Keratinocyte (primary cell): Measurements from ENCODE around the gene CLK1. TPM values are rescaled to one million over a fixed set of nuclear protein-coding genes. Genes with fewer than 3 reads are reported as not detected.

Experiments
- DNase-seq: peaks from one replicate; pipeline ENCODE4 v3.0.0-alpha.2; 2011; ENCODE audit warnings: low read depth, missing footprints, low spot score
- FAIRE-seq: peaks from 2 replicates; lab custom pipeline; 2011; peaks lifted over from hg19 to GRCh38; lab: Jason Lieb, UNC
- H2AFZ ChIP-seq: 2 replicates; pipeline ENCODE4 v1.6.0; 2012; ENCODE audit warnings: low read length, control low read depth, inconsistent platforms; ENCODE audit not compliant: control insufficient read depth
- H3K27ac ChIP-seq: 2 replicates; pipeline ENCODE4 v1.5.1; 2011; ENCODE audit warnings: low read length; ENCODE audit not compliant: control insufficient read depth, insufficient read depth
- H3K27me3 ChIP-seq: 3 replicates; pipeline ENCODE4 v1.6.0; 2011; ENCODE audit warnings: low read length; ENCODE audit not compliant: control insufficient read depth, insufficient read depth; ENCODE audit errors: extremely low read depth
- H3K36me3 ChIP-seq, 2 experiments: 2 replicates in 1 of 2; 3 replicates in 1 of 2; pipeline ENCODE4 v1.5.1; 2011; ENCODE audit warnings: low read length in 2 of 2, mild to moderate bottlenecking in 1 of 2; ENCODE audit not compliant: control insufficient read depth in 2 of 2, insufficient read depth in 2 of 2; ENCODE audit errors: extremely low read depth in 1 of 2
- H3K4me1 ChIP-seq: 3 replicates; pipeline ENCODE4 v1.5.1; 2011; ENCODE audit warnings: low read length; ENCODE audit not compliant: control insufficient read depth, insufficient read depth; ENCODE audit errors: extremely low read depth
- H3K4me2 ChIP-seq: 3 replicates; pipeline ENCODE4 v1.6.0; 2011; ENCODE audit warnings: low read depth, low read length; ENCODE audit not compliant: control insufficient read depth, insufficient read depth; ENCODE audit errors: extremely low read depth
- H3K4me3 ChIP-seq, 3 experiments: fragments of 200-600 bp in 1 of 3; sonication (generic) in 1 of 3; 2 replicates in 2 of 3; 3 replicates in 1 of 3; pipeline ENCODE4 v1.5.1; 2011 to 2016; ENCODE audit warnings: low read length in 3 of 3, mild to moderate bottlenecking in 3 of 3, control low read depth in 2 of 3, inconsistent platforms in 1 of 3, low read depth in 1 of 3, mixed read lengths in 1 of 3, mixed run types in 1 of 3, moderate library complexity in 1 of 3; ENCODE audit not compliant: control insufficient read depth in 2 of 3, insufficient read depth in 2 of 3; ENCODE audit errors: extremely low read depth in 1 of 3
- H3K79me2 ChIP-seq: 2 replicates; pipeline ENCODE4 v1.6.0; 2012; ENCODE audit warnings: low read length; ENCODE audit not compliant: control insufficient read depth, insufficient read depth
- H3K9ac ChIP-seq: 3 replicates; pipeline ENCODE4 v1.6.0; 2011; ENCODE audit warnings: low read length; ENCODE audit not compliant: control insufficient read depth, insufficient read depth; ENCODE audit errors: extremely low read depth
- H3K9me1 ChIP-seq: 3 replicates; pipeline ENCODE4 v1.6.0; 2011; ENCODE audit warnings: low read length; ENCODE audit not compliant: control insufficient read depth, insufficient read depth; ENCODE audit errors: extremely low read depth
- H3K9me3 ChIP-seq: 2 replicates; pipeline ENCODE4 v1.5.1; 2012; ENCODE audit warnings: low read depth, low read length; ENCODE audit not compliant: control insufficient read depth
- H4K20me1 ChIP-seq: 3 replicates; pipeline ENCODE4 v1.6.0; 2011; ENCODE audit warnings: low read length; ENCODE audit not compliant: control insufficient read depth, insufficient read depth; ENCODE audit errors: extremely low read depth
- EZH2 ChIP-seq: IDR thresholded peaks from one replicate; pipeline ENCODE4 v1.6.1; 2012; ENCODE audit warnings: inconsistent platforms, mild to moderate bottlenecking, low read length, moderate library complexity
- dilution Hi-C: fragments of 300-500 bp; cut with MboI; formaldehyde crosslinking; loops from one replicate; pipeline ENCODE4 v1.7.0; 2020; ENCODE audit warnings: low sequenced_read_pairs; ENCODE audit not compliant: extremely low pct_ligation_motif_present
- polyA plus RNA-seq, 5 experiments: library from polyadenylated mRNA; depleted of rRNA in 3 of 5; stranded (reverse) in 3 of 5; stranded (forward) in 1 of 5; unstranded in 1 of 5; fragments of >200 nt; gene quantifications; 1 replicate in 1 of 5; 2 replicates in 3 of 5; 3 replicates in 1 of 5; pipeline versions ENCODE4 v1.2.1 to v1.2.3, GENCODE V29; 2011 to 2012; ENCODE audit warnings: missing spikeins in 2 of 5, low read depth in 1 of 5, low replicate concordance in 1 of 5
- TF ChIP-seq, protein P1 (sequence below), 3 experiments: IDR thresholded peaks in 1 of 3; conservative IDR thresholded peaks in 1 of 3; optimal IDR thresholded peaks in 1 of 3; 2 replicates in 2 of 3; 3 replicates in 1 of 3; pipeline versions ENCODE3 to v1.5.1; 2011; ENCODE audit warnings: low read length in 3 of 3, mild to moderate bottlenecking in 3 of 3, moderate library complexity in 2 of 3, control low read depth in 1 of 3, inconsistent platforms in 1 of 3; ENCODE audit not compliant: insufficient read depth in 2 of 3; ENCODE audit errors: extremely low read depth in 1 of 3

Gene CLK1
- polyA plus RNA-seq, 1 donor (not counting 4 experiments of a cell fraction or from before 2014, with no cell fraction given) = 70.4 TPM

DNA sequence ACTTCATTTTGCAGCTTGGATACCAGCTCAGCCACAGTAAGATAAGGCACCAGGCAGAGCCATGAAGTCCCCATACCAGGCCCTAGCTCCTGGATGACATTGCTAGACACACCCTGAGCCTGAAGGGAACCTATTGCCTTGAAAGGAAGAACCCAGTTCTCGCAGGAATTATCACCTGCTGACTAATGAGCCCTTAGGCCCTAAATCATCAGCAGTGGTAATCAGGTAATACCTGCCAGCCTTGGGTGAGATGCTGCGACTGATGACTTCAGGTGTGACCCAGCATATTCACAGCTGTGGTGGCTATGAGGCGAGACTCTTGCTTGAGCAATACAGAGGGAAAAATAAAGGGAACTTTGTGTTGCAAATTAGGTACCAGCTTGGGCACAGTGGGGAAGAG is 24.9 kb downstream of the CLK1 start:
- Histone ChIP-seq H4K20me1 (no peaks in the 10 kb centered on the region), H3K9me1 (no peaks in the 10 kb centered on the region), H3K9me3 (peaks cover 2% of the 10 kb centered on the region), H3K27me3 (no peaks in the 10 kb centered on the region), H3K4me1 (peaks cover 7% of the 10 kb centered on the region), H3K4me2 (no peak overlapping the region), H2AFZ (no peak overlapping the region), H3K79me2 (no peaks in the 10 kb centered on the region), H3K4me3 (no peak overlapping the region), H3K36me3 (no peaks in the 10 kb centered on the region), H3K27ac (no peak overlapping the region), H3K9ac (no peak overlapping the region)
- no peak for DNase-seq
- no peak for TF ChIP-seq EZH2
- TF ChIP-seq, protein P1, sequence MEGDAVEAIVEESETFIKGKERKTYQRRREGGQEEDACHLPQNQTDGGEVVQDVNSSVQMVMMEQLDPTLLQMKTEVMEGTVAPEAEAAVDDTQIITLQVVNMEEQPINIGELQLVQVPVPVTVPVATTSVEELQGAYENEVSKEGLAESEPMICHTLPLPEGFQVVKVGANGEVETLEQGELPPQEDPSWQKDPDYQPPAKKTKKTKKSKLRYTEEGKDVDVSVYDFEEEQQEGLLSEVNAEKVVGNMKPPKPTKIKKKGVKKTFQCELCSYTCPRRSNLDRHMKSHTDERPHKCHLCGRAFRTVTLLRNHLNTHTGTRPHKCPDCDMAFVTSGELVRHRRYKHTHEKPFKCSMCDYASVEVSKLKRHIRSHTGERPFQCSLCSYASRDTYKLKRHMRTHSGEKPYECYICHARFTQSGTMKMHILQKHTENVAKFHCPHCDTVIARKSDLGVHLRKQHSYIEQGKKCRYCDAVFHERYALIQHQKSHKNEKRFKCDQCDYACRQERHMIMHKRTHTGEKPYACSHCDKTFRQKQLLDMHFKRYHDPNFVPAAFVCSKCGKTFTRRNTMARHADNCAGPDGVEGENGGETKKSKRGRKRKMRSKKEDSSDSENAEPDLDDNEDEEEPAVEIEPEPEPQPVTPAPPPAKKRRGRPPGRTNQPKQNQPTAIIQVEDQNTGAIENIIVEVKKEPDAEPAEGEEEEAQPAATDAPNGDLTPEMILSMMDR (optimal IDR thresholded peaks at IDR 0.05 in 1 of 3, IDR thresholded peaks at IDR 0.05 in 1 of 3, conservative IDR thresholded peaks at IDR 0.05 in 1 of 3; ENCODE audit: extremely low read depth in 1 of 3, insufficient read depth in 2 of 3, low read length in 3 of 3) = no peak
- dilution Hi-C loops = no loop called here
- FAIRE-seq = peak; percentile 44

DNA sequence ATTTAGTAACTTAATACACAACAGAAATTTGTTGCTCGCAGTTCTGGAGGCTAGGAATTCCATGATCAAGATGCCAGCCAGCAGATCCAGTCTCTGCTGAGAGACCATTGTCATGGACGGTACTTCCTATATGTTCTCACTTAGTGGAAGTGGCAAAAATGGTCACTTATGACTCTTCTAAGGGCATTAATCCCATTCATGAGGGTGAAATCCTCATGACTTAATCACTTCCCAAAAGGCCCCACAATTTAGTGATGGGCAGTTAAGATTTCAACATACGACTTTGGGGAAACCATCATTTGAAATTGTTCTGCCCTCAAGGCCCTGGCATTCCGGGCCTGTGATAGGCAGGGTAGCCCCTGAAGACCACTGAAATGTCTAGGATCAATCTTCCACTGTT is 29.8 kb downstream of the CLK1 start:
- Histone ChIP-seq H2AFZ (no peak overlapping the region), H3K4me2 (no peak overlapping the region), H3K27ac (no peak overlapping the region), H3K36me3 (no peaks in the 10 kb centered on the region), H3K9me3 (peaks cover 2% of the 10 kb centered on the region), H3K9me1 (no peaks in the 10 kb centered on the region), H3K4me1 (peaks cover 5% of the 10 kb centered on the region), H3K79me2 (no peaks in the 10 kb centered on the region), H3K27me3 (no peaks in the 10 kb centered on the region), H3K4me3 (no peak overlapping the region), H4K20me1 (no peaks in the 10 kb centered on the region), H3K9ac (no peak overlapping the region)
- FAIRE-seq (no peak), DNase-seq (no peak)
- TF ChIP-seq, protein P1 (optimal IDR thresholded peaks at IDR 0.05 in 1 of 3, IDR thresholded peaks at IDR 0.05 in 1 of 3, conservative IDR thresholded peaks at IDR 0.05 in 1 of 3; ENCODE audit: extremely low read depth in 1 of 3, insufficient read depth in 2 of 3, low read length in 3 of 3) = no peak
- no peak for TF ChIP-seq EZH2
- dilution Hi-C loops = no loop called here
